HepG2 (cell line): ENCODE measurements around the gene SIGLEC1. TPM values are rescaled to one million over a fixed set of nuclear protein-coding genes. Genes with fewer than 3 reads are reported as not detected.

Experiments used
- EEA1 ChIP-seq: sonication (generic); formaldehyde crosslinking; IDR thresholded peaks from 2 replicates; pipeline ENCODE4 v1.5.1; 2020; ENCODE audit warnings: mild to moderate bottlenecking, missing genetic modification reagents, borderline replicate concordance
- MED1 ChIP-seq: sonication (generic); formaldehyde crosslinking; IDR thresholded peaks from 2 replicates; pipeline ENCODE4 v1.4.0; 2020; ENCODE audit warnings: missing genetic modification reagents
- NFIB ChIP-seq: sonication (generic); formaldehyde crosslinking; IDR thresholded peaks from 2 replicates; pipeline ENCODE4 v1.9.0; 2021; ENCODE audit warnings: missing genetic modification reagents, mild to moderate bottlenecking, borderline replicate concordance
- PCBP2 ChIP-seq: fragments of 200-400 bp; formaldehyde crosslinking; optimal IDR thresholded peaks from 2 replicates; pipeline ENCODE3; 2018; ENCODE audit warnings: low read length, low read depth; ENCODE audit not compliant: poor library complexity, severe bottlenecking
- RBM22 ChIP-seq: fragments of 200-400 bp; formaldehyde crosslinking; optimal IDR thresholded peaks from 2 replicates; pipeline ENCODE3; 2017; ENCODE audit warnings: mild to moderate bottlenecking, low read length, moderate library complexity
- SMARCC2 ChIP-seq: fragments of 450-650 bp; IDR thresholded peaks from 2 replicates; pipeline ENCODE4 v1.6.1; 2017; ENCODE audit warnings: antibody characterized with exemption, mild to moderate bottlenecking
- ZNF331 ChIP-seq: sonication (generic); formaldehyde crosslinking; IDR thresholded peaks from 2 replicates; pipeline ENCODE4 v1.4.0; 2020; ENCODE audit warnings: missing genetic modification reagents
- ZNF337 ChIP-seq: sonication (generic); formaldehyde crosslinking; IDR thresholded peaks from 2 replicates; pipeline ENCODE4 v1.5.1; 2020; ENCODE audit warnings: missing genetic modification reagents, low read depth, mild to moderate bottlenecking, borderline replicate concordance
- ZNF510 ChIP-seq: sonication (generic); formaldehyde crosslinking; IDR thresholded peaks from 2 replicates; pipeline ENCODE4 v1.4.0; 2020; ENCODE audit warnings: low read depth, mild to moderate bottlenecking, missing genetic modification reagents
- ZNF766 ChIP-seq: sonication (generic); formaldehyde crosslinking; IDR thresholded peaks from 2 replicates; pipeline ENCODE4 v1.5.0; 2020; ENCODE audit warnings: missing genetic modification reagents, borderline replicate concordance
- polyA plus RNA-seq, 8 experiments: library from polyadenylated mRNA; depleted of rRNA in 3 of 8; stranded (reverse) in 7 of 8; unstranded in 1 of 8; fragments of >200 nt; fragmentation: Illumina TruSeq in 4 of 8; extraction: Trizol in 4 of 8; gene quantifications; 2 replicates each; pipeline versions ENCODE4 v1.2.1 to v1.2.3, GENCODE V29; 2011 to 2016; ENCODE audit warnings: low read depth in 4 of 8, missing spikeins in 1 of 8, mixed read lengths in 1 of 8; ENCODE audit not compliant: insufficient read depth in 1 of 8
- total RNA-seq, 5 experiments: library from RNA; depleted of rRNA; stranded (reverse); fragments of >200 nt; fragmentation: Illumina TruSeq; extraction: Trizol; gene quantifications; 2 replicates each; pipeline ENCODE4 v1.2.3, GENCODE V29; 2016; ENCODE audit warnings: low read depth in 1 of 5
- TF ChIP-seq, protein P1 (sequence below): sonication (generic); formaldehyde crosslinking; IDR thresholded peaks from 2 replicates; pipeline ENCODE4 v1.4.0; 2020; ENCODE audit warnings: missing genetic modification reagents, mild to moderate bottlenecking, borderline replicate concordance
- TF ChIP-seq, protein P2 (sequence below): sonication (generic); formaldehyde crosslinking; IDR thresholded peaks from 2 replicates; pipeline ENCODE4 v1.4.0; 2020; ENCODE audit warnings: mild to moderate bottlenecking, missing genetic modification reagents
- TF ChIP-seq, protein P3 (sequence below): sonication (generic); formaldehyde crosslinking; IDR thresholded peaks from 2 replicates; pipeline ENCODE4 v1.8.1; 2023; ENCODE audit warnings: mild to moderate bottlenecking, missing genetic modification reagents
- TF ChIP-seq, protein P4 (sequence below): sonication (generic); formaldehyde crosslinking; IDR thresholded peaks from 2 replicates; pipeline ENCODE4 v1.8.0; 2022; ENCODE audit warnings: missing genetic modification reagents, mild to moderate bottlenecking, borderline replicate concordance
- TF ChIP-seq, protein P5 (sequence below): sonication (generic); formaldehyde crosslinking; IDR thresholded peaks from 2 replicates; pipeline ENCODE4 v1.5.0; 2020; ENCODE audit warnings: mild to moderate bottlenecking, missing genetic modification reagents
- TF ChIP-seq, protein P6 (sequence below): sonication (generic); formaldehyde crosslinking; IDR thresholded peaks from 2 replicates; pipeline ENCODE4 v1.8.0; 2022; ENCODE audit warnings: low read depth, missing genetic modification reagents

Gene SIGLEC1
- total and polyA plus RNA-seq, 2 of the 13 experiments (the other 11 are each of a cell fraction or from before 2014, with no cell fraction given), result 0.01 TPM; not detected in 1

DNA sequence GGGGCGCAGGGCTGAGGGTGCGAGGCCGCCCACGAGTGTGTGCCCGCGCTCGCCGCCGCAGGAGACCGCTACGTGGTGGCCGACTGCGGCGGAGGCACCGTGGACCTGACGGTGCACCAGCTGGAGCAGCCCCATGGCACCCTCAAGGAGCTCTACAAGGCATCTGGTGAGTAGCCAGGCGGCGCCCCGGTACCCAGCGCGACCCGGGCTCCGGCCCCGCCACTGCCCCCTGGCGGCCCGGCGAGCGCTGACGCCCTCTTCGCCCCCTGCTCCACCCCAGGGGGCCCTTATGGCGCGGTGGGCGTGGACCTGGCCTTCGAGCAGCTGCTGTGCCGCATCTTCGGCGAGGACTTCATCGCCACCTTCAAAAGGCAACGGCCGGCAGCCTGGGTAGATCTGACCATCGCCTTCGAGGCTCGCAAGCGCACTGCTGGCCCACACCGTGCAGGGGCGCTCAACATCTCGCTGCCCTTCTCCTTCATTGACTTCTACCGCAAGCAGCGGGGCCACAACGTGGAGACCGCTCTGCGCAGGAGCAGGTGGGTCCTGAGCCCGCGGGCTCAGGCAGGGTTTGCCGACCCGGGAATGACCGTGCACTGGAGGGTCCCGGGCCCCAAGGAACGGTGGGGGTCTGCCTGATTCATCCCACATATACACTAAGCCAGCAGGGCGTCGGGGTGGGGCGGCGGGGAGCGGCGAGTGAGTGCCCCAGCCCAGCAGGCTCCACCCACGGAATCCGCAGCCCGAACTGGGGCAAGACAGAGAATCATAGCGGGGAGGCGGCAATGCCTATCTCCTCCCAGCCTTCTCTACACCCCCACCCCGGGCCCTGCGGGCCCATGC lies 37.5 kb upstream of the SIGLEC1 start (continued):
- TF ChIP-seq SMARCC2 (no peak), ZNF331 (CRISPR knock-in tag) (peak; percentile 65), ZNF766 (CRISPR knock-in tag) (peak; percentile 75; the same call in 1 of the 2 replicates), PCBP2 (no peak), RBM22 (no peak), EEA1 (CRISPR knock-in tag) (peak; percentile 59; the same call in 1 of the 2 replicates), ZNF337 (CRISPR knock-in tag) (no peak), ZNF510 (no peak), NFIB (CRISPR knock-in tag) (peak; percentile 60; the same call in 1 of the 2 replicates), MED1 (CRISPR knock-in tag) (0 out of 2 replicates have a peak, but pooled peaks have one; percentile 45)
- TF ChIP-seq, protein P1, sequence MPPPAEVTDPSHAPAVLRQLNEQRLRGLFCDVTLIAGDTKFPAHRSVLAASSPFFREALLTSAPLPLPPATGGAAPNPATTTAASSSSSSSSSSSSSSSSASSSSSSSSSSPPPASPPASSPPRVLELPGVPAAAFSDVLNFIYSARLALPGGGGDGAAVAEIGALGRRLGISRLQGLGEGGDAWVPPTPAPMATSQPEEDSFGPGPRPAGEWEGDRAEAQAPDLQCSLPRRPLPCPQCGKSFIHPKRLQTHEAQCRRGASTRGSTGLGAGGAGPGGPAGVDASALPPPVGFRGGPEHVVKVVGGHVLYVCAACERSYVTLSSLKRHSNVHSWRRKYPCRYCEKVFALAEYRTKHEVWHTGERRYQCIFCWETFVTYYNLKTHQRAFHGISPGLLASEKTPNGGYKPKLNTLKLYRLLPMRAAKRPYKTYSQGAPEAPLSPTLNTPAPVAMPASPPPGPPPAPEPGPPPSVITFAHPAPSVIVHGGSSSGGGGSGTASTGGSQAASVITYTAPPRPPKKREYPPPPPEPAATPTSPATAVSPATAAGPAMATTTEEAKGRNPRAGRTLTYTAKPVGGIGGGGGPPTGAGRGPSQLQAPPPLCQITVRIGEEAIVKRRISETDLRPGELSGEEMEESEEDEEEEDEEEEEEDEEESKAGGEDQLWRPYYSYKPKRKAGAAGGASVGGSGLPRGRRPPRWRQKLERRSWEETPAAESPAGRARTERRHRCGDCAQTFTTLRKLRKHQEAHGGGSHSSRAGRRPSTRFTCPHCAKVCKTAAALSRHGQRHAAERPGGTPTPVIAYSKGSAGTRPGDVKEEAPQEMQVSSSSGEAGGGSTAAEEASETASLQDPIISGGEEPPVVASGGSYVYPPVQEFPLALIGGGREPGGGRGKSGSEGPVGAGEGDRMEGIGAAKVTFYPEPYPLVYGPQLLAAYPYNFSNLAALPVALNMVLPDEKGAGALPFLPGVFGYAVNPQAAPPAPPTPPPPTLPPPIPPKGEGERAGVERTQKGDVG, result no peak
- TF ChIP-seq, protein P2, sequence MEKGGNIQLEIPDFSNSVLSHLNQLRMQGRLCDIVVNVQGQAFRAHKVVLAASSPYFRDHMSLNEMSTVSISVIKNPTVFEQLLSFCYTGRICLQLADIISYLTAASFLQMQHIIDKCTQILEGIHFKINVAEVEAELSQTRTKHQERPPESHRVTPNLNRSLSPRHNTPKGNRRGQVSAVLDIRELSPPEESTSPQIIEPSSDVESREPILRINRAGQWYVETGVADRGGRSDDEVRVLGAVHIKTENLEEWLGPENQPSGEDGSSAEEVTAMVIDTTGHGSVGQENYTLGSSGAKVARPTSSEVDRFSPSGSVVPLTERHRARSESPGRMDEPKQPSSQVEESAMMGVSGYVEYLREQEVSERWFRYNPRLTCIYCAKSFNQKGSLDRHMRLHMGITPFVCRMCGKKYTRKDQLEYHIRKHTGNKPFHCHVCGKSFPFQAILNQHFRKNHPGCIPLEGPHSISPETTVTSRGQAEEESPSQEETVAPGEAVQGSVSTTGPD (CRISPR knock-in tag), result no peak
- TF ChIP-seq, protein P3, sequence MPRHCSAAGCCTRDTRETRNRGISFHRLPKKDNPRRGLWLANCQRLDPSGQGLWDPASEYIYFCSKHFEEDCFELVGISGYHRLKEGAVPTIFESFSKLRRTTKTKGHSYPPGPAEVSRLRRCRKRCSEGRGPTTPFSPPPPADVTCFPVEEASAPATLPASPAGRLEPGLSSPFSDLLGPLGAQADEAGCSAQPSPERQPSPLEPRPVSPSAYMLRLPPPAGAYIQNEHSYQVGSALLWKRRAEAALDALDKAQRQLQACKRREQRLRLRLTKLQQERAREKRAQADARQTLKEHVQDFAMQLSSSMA (CRISPR knock-in tag), result no peak
- TF ChIP-seq, protein P4, sequence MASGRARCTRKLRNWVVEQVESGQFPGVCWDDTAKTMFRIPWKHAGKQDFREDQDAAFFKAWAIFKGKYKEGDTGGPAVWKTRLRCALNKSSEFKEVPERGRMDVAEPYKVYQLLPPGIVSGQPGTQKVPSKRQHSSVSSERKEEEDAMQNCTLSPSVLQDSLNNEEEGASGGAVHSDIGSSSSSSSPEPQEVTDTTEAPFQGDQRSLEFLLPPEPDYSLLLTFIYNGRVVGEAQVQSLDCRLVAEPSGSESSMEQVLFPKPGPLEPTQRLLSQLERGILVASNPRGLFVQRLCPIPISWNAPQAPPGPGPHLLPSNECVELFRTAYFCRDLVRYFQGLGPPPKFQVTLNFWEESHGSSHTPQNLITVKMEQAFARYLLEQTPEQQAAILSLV, result no peak
- TF ChIP-seq, protein P5, sequence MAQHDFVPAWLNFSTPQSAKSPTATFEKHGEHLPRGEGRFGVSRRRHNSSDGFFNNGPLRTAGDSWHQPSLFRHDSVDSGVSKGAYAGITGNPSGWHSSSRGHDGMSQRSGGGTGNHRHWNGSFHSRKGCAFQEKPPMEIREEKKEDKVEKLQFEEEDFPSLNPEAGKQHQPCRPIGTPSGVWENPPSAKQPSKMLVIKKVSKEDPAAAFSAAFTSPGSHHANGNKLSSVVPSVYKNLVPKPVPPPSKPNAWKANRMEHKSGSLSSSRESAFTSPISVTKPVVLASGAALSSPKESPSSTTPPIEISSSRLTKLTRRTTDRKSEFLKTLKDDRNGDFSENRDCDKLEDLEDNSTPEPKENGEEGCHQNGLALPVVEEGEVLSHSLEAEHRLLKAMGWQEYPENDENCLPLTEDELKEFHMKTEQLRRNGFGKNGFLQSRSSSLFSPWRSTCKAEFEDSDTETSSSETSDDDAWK, result no peak
- TF ChIP-seq, protein P6, sequence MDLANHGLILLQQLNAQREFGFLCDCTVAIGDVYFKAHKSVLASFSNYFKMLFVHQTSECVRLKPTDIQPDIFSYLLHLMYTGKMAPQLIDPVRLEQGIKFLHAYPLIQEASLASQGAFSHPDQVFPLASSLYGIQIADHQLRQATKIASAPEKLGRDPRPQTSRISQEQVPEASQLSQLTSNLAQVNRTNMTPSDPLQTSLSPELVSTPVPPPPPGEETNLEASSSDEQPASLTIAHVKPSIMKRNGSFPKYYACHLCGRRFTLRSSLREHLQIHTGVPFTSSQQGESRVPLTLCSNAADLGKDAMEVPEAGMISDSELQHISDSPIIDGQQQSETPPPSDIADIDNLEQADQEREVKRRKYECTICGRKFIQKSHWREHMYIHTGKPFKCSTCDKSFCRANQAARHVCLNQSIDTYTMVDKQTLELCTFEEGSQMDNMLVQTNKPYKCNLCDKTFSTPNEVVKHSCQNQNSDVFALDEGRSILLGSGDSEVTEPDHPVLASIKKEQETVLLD, result no peak
